HG03060 (cell line): Measurements from ENCODE around the gene MAGI2.
"Not testable (repeated sequence)": the region's sequence is repeated elsewhere in the genome, so short reads cannot be mapped to it uniquely, and the experiment has no call there.

Experiments used
- ATAC-seq: cut with Tn5 transposase; IDR thresholded peaks from one replicate; pipeline ENCODE4 v1.9.1; 2021; ENCODE audit warnings: low read depth, moderate number of reproducible peaks; ENCODE audit not compliant: unreplicated experiment

Gene MAGI2

GRCh38 chr7:78350926-78351325 is 1102.5 kb downstream of the MAGI2 start:
- ATAC-seq, result no peak

GRCh38 chr7:78350391-78350790 is 1103.1 kb downstream of the MAGI2 start:
- no peak for ATAC-seq

GRCh38 chr7:78346827-78347226 is 1106.6 kb downstream of the MAGI2 start:
- ATAC-seq, result no peak

GRCh38 chr7:78345979-78346378 is 1107.5 kb downstream of the MAGI2 start:
- no peak for ATAC-seq

GRCh38 chr7:78345293-78345911 is 1108.1 kb downstream of the MAGI2 start:
- ATAC-seq, result no peak

- ATAC-seq, result no peak
Measured at GRCh38 chr7:78334426-78334825, 1119.0 kb downstream of the MAGI2 start.

- ATAC-seq, result no peak
Measured at GRCh38 chr7:78333530-78334425, 1119.7 kb downstream of the MAGI2 start.

GRCh38 chr7:78329001-78329655 is 1124.3 kb downstream of the MAGI2 start:
- no peak for ATAC-seq

- no peak for ATAC-seq
Measured at GRCh38 chr7:78327718-78328117, 1125.7 kb downstream of the MAGI2 start.

- no peak for ATAC-seq
Measured at GRCh38 chr7:78326876-78327275, 1126.6 kb downstream of the MAGI2 start.

GRCh38 chr7:78326189-78326588 is 1127.3 kb downstream of the MAGI2 start:
- ATAC-seq, result no peak

- no peak for ATAC-seq
Measured at GRCh38 chr7:78323118-78323517, 1130.3 kb downstream of the MAGI2 start.

- not testable (repeated sequence) for ATAC-seq
Measured at GRCh38 chr7:78322231-78322630, 1131.2 kb downstream of the MAGI2 start.

GRCh38 chr7:78317371-78317770 is 1136.1 kb downstream of the MAGI2 start:
- ATAC-seq, result no peak

- ATAC-seq, result no peak
Measured at GRCh38 chr7:78316110-78316509, 1137.4 kb downstream of the MAGI2 start.

- no peak for ATAC-seq
Measured at GRCh38 chr7:78315119-78315518, 1138.3 kb downstream of the MAGI2 start.

- ATAC-seq, result no peak
Measured at GRCh38 chr7:78311181-78311580, 1142.3 kb downstream of the MAGI2 start.

GRCh38 chr7:78307892-78308291 is 1145.6 kb downstream of the MAGI2 start:
- ATAC-seq, result no peak

- ATAC-seq, result no peak
Measured at GRCh38 chr7:78306634-78307033, 1146.8 kb downstream of the MAGI2 start.

- no peak for ATAC-seq
Measured at GRCh38 chr7:78301407-78301806, 1152.1 kb downstream of the MAGI2 start.

- ATAC-seq, result no peak
Measured at GRCh38 chr7:78299088-78299487, 1154.4 kb downstream of the MAGI2 start.
